WI38 (cell line): ENCODE results near the gene RAMP1.

Source experiments
- H3K4me3 ChIP-seq: 2 replicates; pipeline ENCODE4 v1.5.1; 2011; ENCODE audit warnings: low read depth, mild to moderate bottlenecking, control low read depth, low read length
- TF ChIP-seq, protein P1 (sequence below): IDR thresholded peaks from 2 replicates; pipeline ENCODE4 v1.5.1; 2012; ENCODE audit warnings: low read depth, mild to moderate bottlenecking, control low read depth, low read length

The RAMP1 gene

DNA sequence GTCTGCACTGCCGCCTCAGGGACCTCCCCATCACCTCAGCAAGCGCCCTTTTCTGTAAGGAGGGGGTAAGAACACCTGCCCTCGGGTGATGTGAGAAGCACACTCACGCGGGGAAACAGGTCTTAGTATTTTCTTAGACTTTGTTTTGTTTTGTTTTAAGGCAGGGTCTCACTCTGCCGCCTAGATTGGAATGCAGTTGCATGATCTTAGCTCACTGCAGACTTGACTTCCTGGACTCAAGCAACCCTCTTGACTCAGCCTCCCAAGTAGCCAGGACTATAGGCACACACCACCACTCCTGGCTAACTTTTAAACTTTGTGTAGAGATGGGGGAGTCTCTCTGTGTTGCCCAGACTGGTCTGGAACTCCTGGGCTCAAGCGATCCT, 37.1 kb downstream of the RAMP1 start:
- no peak overlapping the region for H3K4me3 ChIP-seq
- TF ChIP-seq, protein P1, sequence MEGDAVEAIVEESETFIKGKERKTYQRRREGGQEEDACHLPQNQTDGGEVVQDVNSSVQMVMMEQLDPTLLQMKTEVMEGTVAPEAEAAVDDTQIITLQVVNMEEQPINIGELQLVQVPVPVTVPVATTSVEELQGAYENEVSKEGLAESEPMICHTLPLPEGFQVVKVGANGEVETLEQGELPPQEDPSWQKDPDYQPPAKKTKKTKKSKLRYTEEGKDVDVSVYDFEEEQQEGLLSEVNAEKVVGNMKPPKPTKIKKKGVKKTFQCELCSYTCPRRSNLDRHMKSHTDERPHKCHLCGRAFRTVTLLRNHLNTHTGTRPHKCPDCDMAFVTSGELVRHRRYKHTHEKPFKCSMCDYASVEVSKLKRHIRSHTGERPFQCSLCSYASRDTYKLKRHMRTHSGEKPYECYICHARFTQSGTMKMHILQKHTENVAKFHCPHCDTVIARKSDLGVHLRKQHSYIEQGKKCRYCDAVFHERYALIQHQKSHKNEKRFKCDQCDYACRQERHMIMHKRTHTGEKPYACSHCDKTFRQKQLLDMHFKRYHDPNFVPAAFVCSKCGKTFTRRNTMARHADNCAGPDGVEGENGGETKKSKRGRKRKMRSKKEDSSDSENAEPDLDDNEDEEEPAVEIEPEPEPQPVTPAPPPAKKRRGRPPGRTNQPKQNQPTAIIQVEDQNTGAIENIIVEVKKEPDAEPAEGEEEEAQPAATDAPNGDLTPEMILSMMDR: no peak

GRCh38 chr2:237896956-237897355, 37.5 kb downstream of the RAMP1 start:
- H3K4me3 ChIP-seq: no peak overlapping the region
- TF ChIP-seq, protein P1: no peak

DNA sequence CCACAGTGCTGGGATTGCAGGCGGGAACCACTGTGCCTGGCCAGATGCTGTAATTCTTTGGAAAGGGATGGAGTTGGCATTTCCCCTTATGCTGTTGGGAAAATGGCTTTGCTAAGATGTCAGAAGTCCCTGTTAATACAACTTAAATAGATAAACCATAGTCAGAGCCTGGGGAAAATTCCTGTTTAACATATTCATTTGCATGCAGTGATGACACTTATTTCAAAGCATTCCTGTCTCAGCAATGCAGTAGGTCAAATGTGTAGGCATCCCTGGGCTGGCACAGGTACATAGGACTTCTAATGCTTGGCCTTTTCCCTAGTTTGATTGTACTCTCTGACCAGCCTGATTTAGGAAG, 38.6 kb downstream of the RAMP1 start:
- TF ChIP-seq, protein P1: no peak

GRCh38 chr2:237900891-237901831, 41.7 kb downstream of the RAMP1 start:
- no peak overlapping the region for H3K4me3 ChIP-seq
- TF ChIP-seq, protein P1: no peak

More for the DNA sequence above, 38.6 kb downstream of the RAMP1 start:
- H3K4me3 ChIP-seq: no peak overlapping the region

- TF ChIP-seq, protein P1: no peak
- no peak overlapping the region for H3K4me3 ChIP-seq
Measured at GRCh38 chr2:237901932-237902850, 42.8 kb downstream of the RAMP1 start.

DNA sequence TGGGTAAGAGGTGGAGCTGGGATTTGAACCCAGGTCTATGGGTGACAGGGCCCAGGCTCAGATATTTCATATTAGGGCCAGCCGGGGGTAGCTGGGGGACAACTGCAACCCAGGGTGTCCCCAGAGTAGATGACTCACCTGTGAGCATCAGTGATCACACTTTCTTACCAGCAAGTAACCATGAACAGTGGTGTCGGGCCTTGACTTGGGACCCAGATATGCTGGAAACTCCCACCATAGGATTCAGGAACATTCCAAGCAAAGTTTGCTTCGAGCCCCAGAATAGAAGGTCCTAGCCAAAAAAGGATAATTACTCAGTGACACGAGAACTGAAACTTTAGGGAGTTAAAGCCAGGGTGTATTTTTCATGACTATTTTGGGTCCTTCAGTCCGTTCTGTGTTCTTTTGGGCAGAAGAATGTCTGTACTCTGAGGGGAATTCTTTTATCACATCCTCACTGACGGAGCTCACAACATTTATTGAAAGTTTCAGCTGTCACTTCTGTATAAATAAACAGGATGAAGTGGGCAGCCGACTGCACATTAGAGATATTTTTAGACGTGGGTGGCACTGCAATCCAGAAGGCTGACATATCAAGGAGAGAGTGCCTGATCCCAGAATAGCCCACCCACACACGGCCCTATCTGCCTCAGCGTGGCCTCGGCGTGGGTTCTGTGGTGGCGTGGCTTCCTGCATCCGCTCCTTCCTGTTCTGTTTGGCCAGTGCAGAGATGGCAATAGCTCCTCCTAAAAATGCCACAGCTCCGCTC, 45.6 kb downstream of the RAMP1 start:
- H3K4me3 ChIP-seq: peak overlapping the region; percentile 16; the same call in 1 of the 2 replicates
- TF ChIP-seq, protein P1: no peak
